Testis (tissue), 3 donors: Measurements from ENCODE around the gene ADK. TPM values are rescaled to one million over a fixed set of nuclear protein-coding genes. Genes with fewer than 3 reads are reported as not detected.
"Not testable (repeated sequence)": the region's sequence is repeated elsewhere in the genome, so short reads cannot be mapped to it uniquely, and the experiment has no call there.

ENCODE experiments used
- DNase-seq: peaks from one replicate; pipeline ENCODE4 v3.0.0-alpha.2; 2019
- H3K27ac ChIP-seq, 2 donors: fragments of 200-600 bp; sonication (generic); one replicate each; pipeline ENCODE4 v1.5.1; 2019
- H3K27me3 ChIP-seq: fragments of 200-600 bp; sonication (generic); one replicate; pipeline ENCODE4 v1.5.1; 2019
- H3K36me3 ChIP-seq: fragments of 200-600 bp; sonication (generic); one replicate; pipeline ENCODE4 v1.5.1; 2017; ENCODE audit warnings: low read depth; ENCODE audit errors: missing control alignments
- H3K4me1 ChIP-seq: fragments of 200-600 bp; sonication (generic); one replicate; pipeline ENCODE4 v1.5.1; 2019
- H3K4me3 ChIP-seq, 2 donors: fragments of 200-600 bp; sonication (generic); one replicate each; pipeline ENCODE4 v1.5.1; 2017 to 2019
- H3K9me3 ChIP-seq: fragments of 200-600 bp; sonication (generic); one replicate; pipeline ENCODE4 v1.5.1; 2017
- POLR2A ChIP-seq: fragments of 450-650 bp; IDR thresholded peaks from one replicate; pipeline ENCODE4 v1.6.1; 2017; ENCODE audit warnings: antibody characterized with exemption, mild to moderate bottlenecking, moderate library complexity
- WGBS, 2 donors: methylation state at CpG; one replicate each; pipeline ENCODE4 v1.1.5; 2018; 5-methylcytosine and 5-hydroxymethylcytosine counted together
- intact Hi-C: fragments of 100-400 bp; cut with DNase I; formaldehyde crosslinking; loops from one replicate; pipeline ENCODE4 v1.15.1; 2023; ENCODE audit warnings: low total_unique reads
- polyA plus RNA-seq: library from polyadenylated mRNA; stranded (reverse); fragments of 350-450 nt; fragmentation: Illumina TruSeq; extraction: RNeasy Lipid Tissue Mini Kit (QIAGEN cat#74804); gene quantifications from one replicate; pipeline ENCODE4 v1.2.3, GENCODE V29; 2014; ENCODE audit warnings: low read depth, low replicate concordance; ENCODE audit not compliant: insufficient read depth
- total RNA-seq, 2 donors: library from RNA; depleted of rRNA; stranded (reverse); fragments of >200 nt; gene quantifications; one replicate each; pipeline ENCODE4 v1.2.3, GENCODE V29; 2016
- TF ChIP-seq, protein P1 (sequence below), 3 experiments: fragments of 450-650 bp in 2 of 3; fragments of 200-600 bp in 1 of 3; sonication (generic) in 1 of 3; IDR thresholded peaks; one replicate each; pipeline ENCODE4 v1.5.1; 2016 to 2019; ENCODE audit warnings: antibody characterized with exemption in 3 of 3, mild to moderate bottlenecking in 2 of 3, moderate library complexity in 1 of 3

ADK gene
- total and polyA plus RNA-seq, 3 donors from 2014 or later = 23.3 to 61.8 (median 55.3) TPM

DNA sequence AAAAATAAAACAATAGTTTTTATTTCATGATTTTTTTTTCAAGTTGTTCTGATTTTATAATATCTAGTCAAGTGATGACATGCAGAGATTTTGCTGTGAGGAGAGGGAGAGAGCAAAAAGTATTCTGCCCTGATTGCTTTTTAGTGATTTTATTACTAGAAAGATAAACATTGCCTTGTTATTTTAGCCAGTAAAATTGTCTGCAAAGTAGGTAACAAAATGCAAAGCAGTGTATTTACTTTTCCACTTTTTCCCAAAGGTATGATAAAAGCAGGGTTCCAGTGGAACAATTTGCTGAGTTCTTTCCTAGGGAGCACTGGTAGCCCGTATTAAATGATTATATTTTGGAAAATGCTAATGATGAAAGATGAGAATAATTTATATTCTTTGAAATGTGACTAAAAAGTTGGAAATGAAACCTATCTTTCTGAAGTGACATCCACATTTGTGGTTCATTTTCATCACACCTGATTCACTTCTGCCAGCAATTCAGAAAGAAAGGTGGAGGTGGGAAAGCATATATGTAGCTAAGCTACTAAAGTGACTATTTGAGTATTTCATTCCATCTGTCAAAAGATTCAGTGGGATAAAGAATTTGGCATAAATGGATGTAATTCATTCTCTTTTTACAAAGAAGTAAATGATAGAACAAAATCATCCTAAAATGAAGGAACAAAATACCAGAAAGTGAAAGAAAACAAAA lies 300.3 kb downstream of the ADK start:
- WGBS, 2 donors = 67 to 75% methylated on average over 1 of the region's 1 CpG
- H3K27ac ChIP-seq = no peak overlapping the region
- H3K4me1 ChIP-seq = no peaks in the 10 kb centered on the region
- intact Hi-C loops = no loop called here
- no peaks in the 10 kb centered on the region for H3K27me3 ChIP-seq
- H3K9me3 ChIP-seq = no peaks in the 10 kb centered on the region
- H3K36me3 ChIP-seq = no peaks in the 10 kb centered on the region
- DNase-seq = no peak
- no peak for TF ChIP-seq POLR2A
- TF ChIP-seq, protein P1, sequence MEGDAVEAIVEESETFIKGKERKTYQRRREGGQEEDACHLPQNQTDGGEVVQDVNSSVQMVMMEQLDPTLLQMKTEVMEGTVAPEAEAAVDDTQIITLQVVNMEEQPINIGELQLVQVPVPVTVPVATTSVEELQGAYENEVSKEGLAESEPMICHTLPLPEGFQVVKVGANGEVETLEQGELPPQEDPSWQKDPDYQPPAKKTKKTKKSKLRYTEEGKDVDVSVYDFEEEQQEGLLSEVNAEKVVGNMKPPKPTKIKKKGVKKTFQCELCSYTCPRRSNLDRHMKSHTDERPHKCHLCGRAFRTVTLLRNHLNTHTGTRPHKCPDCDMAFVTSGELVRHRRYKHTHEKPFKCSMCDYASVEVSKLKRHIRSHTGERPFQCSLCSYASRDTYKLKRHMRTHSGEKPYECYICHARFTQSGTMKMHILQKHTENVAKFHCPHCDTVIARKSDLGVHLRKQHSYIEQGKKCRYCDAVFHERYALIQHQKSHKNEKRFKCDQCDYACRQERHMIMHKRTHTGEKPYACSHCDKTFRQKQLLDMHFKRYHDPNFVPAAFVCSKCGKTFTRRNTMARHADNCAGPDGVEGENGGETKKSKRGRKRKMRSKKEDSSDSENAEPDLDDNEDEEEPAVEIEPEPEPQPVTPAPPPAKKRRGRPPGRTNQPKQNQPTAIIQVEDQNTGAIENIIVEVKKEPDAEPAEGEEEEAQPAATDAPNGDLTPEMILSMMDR (IDR thresholded peaks at IDR 0.05) = no peak
- no peak overlapping the region for H3K4me3 ChIP-seq

- WGBS, 2 donors = 94 to 96% methylated on average over 1 of the region's 1 CpG
- Histone ChIP-seq H3K9me3 (no peaks in the 10 kb centered on the region), H3K27me3 (no peaks in the 10 kb centered on the region), H3K27ac (no peak overlapping the region), H3K4me3 (no peak overlapping the region), H3K4me1 (no peaks in the 10 kb centered on the region), H3K36me3 (no peaks in the 10 kb centered on the region)
- intact Hi-C loops = no loop called here
- TF ChIP-seq, protein P1 (IDR thresholded peaks at IDR 0.05) = no peak
- no peak for TF ChIP-seq POLR2A
- no peak for DNase-seq
Observed at GRCh38 chr10:74453169-74453568, 302.1 kb downstream of the ADK start.

GRCh38 chr10:74457478-74457877 lies 306.5 kb downstream of the ADK start:
- H3K4me3 ChIP-seq, DNase-seq, intact Hi-C loops, H3K4me1 ChIP-seq, H3K36me3 ChIP-seq, H3K27me3 ChIP-seq, H3K9me3 ChIP-seq, H3K27ac ChIP-seq: not testable (repeated sequence)
- WGBS, 2 donors = 87 to 100% methylated on average over 1 of the region's 1 CpG

DNA sequence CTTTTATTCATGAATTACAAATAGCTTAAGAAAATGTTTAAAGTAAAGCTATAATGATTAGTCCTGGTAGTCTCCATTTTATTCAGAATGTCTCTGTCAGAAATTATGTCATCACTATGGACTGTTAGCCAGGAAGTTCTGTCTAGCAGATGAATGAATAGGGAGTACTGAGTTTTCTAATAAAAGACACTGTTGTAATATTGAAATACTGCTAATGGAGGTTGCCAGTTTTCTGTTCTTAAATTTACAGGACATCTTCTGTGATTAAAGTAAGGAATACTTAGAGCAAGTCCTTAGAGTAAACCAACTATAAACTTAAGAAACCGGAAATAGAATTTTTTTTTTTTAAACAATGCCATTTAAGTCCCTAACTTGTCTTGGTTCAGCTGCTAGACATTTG lies 309.8 kb downstream of the ADK start:
- no peak for DNase-seq
- TF ChIP-seq, protein P1 (IDR thresholded peaks at IDR 0.05) = no peak
- no peak for TF ChIP-seq POLR2A
- Histone ChIP-seq H3K4me3 (no peak overlapping the region), H3K27ac (no peak overlapping the region), H3K4me1 (no peaks in the 10 kb centered on the region), H3K36me3 (no peaks in the 10 kb centered on the region), H3K9me3 (no peaks in the 10 kb centered on the region), H3K27me3 (no peaks in the 10 kb centered on the region)
- intact Hi-C loops = no loop called here
- WGBS, 2 donors = 68 to 79% methylated on average over 1 of the region's 1 CpG

DNA sequence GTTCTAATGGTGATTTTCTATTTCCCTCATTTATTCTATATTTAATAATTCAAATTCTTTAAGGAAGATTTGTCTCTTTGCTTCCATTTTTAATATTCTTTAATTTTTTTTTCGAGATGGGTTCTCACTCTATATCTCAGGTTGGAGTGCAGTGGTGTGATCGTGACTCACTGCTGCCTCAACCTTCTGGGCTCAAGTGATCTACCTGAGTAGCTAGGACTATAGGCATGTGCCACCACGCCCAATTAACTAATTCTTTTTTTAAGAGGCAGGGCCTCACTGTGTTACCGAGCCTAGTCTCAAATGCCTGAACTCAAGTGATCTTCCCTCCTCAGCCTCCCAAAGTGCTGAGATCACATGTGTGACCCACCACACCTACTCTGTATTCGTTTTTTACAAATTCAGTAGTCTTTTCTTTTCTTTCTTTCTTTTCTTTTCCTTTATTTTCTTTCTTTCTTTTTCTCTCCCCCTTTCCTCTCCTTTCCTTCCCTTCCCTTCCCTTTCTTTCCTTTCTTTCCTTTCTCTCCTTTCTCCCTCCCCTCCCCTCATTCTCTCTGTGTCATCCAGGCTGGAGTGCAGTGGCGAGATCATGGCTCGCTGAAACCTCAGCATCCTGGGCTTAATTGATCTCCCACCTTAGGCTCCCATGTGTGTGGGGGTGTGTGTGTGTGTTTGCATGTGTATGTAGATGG lies 323.1 kb downstream of the ADK start:
- WGBS, 2 donors = 94 to 97% methylated on average over 7 of the region's 7 CpGs
- no peak overlapping the region for H3K27ac ChIP-seq
- DNase-seq = no peak
- H3K36me3 ChIP-seq = no peaks in the 10 kb centered on the region
- H3K4me3 ChIP-seq = no peak overlapping the region
- intact Hi-C loops = no loop called here
- TF ChIP-seq, protein P1 (IDR thresholded peaks at IDR 0.05) = no peak
- no peak for TF ChIP-seq POLR2A
- no peaks in the 10 kb centered on the region for H3K4me1 ChIP-seq
- no peaks in the 10 kb centered on the region for H3K9me3 ChIP-seq
- H3K27me3 ChIP-seq = no peaks in the 10 kb centered on the region

GRCh38 chr10:74476162-74476706 lies 325.2 kb downstream of the ADK start:
- H3K9me3 ChIP-seq, DNase-seq, H3K27me3 ChIP-seq, H3K27ac ChIP-seq, H3K36me3 ChIP-seq, H3K4me1 ChIP-seq, intact Hi-C loops, H3K4me3 ChIP-seq: not testable (repeated sequence)
- WGBS, 2 donors = 92 to 95% methylated on average over 10 of the region's 10 CpGs
